Measurements from ENCODE around the gene CD27. TPM values are rescaled to one million over a fixed set of nuclear protein-coding genes. Genes with fewer than 3 reads are reported as not detected.
A peak's percentile ranks its signal among the peaks of the same experiment; 100 is the strongest.

The CD27 gene
- total and polyA plus RNA-seq, 2 of the 13 experiments (the other 11 are each of a cell fraction or from before 2014, with no cell fraction given) = 0.12 TPM; not detected in 1

GRCh38 chr12:6451348-6452244 lies 6.8 kb downstream of the CD27 start, which contains the start of gene TAPBPL (continued):
- TF ChIP-seq ELK4 (CRISPR knock-in tag; IDR thresholded peaks at IDR 0.05; ENCODE audit: borderline replicate concordance) (no peak), CBFB (CRISPR knock-in tag; IDR thresholded peaks at IDR 0.05) (no peak), ZBTB3 (CRISPR knock-in tag; IDR thresholded peaks at IDR 0.05; ENCODE audit: borderline replicate concordance, low read depth) (0 out of 2 replicates have a peak, but pooled peaks have one; percentile 33), HOXD1 (CRISPR knock-in tag; IDR thresholded peaks at IDR 0.05) (no peak), CENPT (CRISPR knock-in tag; IDR thresholded peaks at IDR 0.05; ENCODE audit: low read depth) (no peak), MTA3 (CRISPR knock-in tag; IDR thresholded peaks at IDR 0.05) (no peak), TRAFD1 (CRISPR knock-in tag; IDR thresholded peaks at IDR 0.05; ENCODE audit: borderline replicate concordance) (no peak; the same call in 1 of the 2 replicates), ZNF160 (CRISPR knock-in tag; IDR thresholded peaks at IDR 0.05) (no peak), ZFP82 (CRISPR knock-in tag; IDR thresholded peaks at IDR 0.05; ENCODE audit: borderline replicate concordance) (peak; percentile 39; the same call in 1 of the 2 replicates), ZNF619 (CRISPR knock-in tag; IDR thresholded peaks at IDR 0.05) (no peak), PAWR (CRISPR knock-in tag; IDR thresholded peaks at IDR 0.05; ENCODE audit: borderline replicate concordance) (0 out of 2 replicates have a peak, but pooled peaks have one; percentile 49), TAF1 (CRISPR knock-in tag; IDR thresholded peaks at IDR 0.05) (peak; percentile 23; the same call in 1 of the 2 replicates), DNMT1 (CRISPR knock-in tag; IDR thresholded peaks at IDR 0.05) (no peak), FOXK1 (CRISPR knock-in tag; IDR thresholded peaks at IDR 0.05; ENCODE audit: borderline replicate concordance, low read depth) (no peak; the same call in 1 of the 2 replicates), PHF8 (CRISPR knock-in tag; IDR thresholded peaks at IDR 0.05) (peak; percentile 73), ETS1 (CRISPR knock-in tag; IDR thresholded peaks at IDR 0.05) (no peak), SRSF9 (IDR thresholded peaks at IDR 0.05; ENCODE audit: borderline replicate concordance, insufficient read depth, low read depth, low read length, poor library complexity, severe bottlenecking) (no peak), GABPB1 (CRISPR knock-in tag; IDR thresholded peaks at IDR 0.05) (peak; percentile 69), RXRA (CRISPR knock-in tag; IDR thresholded peaks at IDR 0.05) (no peak), USF2 (IDR thresholded peaks at IDR 0.05; ENCODE audit: low read depth, low read length) (peak; percentile 74), USF2 (CRISPR knock-in tag; IDR thresholded peaks at IDR 0.05; ENCODE audit: borderline replicate concordance) (peak; percentile 85; the same call in 1 of the 2 replicates)
